ENCODE data around the gene VEGFC.

- TF ChIP-seq EZH2phosphoT487 (IDR thresholded peaks at IDR 0.05), result no peak
- no peak for TF ChIP-seq CTCF (IDR thresholded peaks at IDR 0.05)
- no peak for TF ChIP-seq EZH2 (IDR thresholded peaks at IDR 0.05)
These were observed 23.2 kb downstream of the VEGFC start for GRCh38 chr4:176769514-176769913.

All from neural progenitor cell (in vitro differentiated cells).